HG03064 (cell line): Measurements from ENCODE around the gene FXR2.

Source experiments
- ATAC-seq: cut with Tn5 transposase; IDR thresholded peaks from one replicate; pipeline ENCODE4 v1.9.1; 2021; ENCODE audit warnings: low read depth; ENCODE audit not compliant: unreplicated experiment

Gene FXR2

DNA sequence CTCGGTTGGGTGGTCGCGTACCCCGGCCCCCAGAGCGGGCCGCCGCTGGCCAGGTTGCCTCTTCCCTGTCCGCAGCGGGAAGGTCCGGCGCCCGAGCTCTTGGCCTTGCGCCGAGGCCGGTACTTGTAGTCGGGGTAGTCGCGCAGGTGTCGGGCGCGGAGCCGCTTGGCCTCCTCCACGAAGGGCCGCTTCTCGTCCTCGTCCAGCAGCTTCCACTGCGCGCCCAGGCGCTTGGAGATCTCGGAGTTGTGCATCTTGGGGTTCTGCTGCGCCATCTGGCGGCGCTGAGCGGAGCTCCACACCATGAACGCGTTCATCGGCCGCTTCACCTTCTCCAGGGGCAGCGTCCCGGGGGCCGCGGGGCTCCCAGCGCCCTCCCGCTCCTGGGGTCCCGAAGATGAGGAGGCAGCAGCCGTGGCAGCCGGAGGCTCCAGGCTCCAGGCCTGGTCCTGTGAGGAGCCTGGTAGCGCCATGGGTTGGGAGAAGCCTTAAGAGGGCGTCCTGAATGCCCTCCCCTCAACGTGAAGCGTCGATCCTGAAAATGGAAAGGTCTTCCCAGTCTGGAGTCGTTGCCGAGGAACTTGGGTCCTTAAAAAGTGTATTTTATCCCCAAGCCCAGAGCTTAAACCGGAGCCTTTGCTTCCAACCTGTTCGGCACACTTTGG, 25.4 kb downstream of the FXR2 start:
- no peak for ATAC-seq

DNA sequence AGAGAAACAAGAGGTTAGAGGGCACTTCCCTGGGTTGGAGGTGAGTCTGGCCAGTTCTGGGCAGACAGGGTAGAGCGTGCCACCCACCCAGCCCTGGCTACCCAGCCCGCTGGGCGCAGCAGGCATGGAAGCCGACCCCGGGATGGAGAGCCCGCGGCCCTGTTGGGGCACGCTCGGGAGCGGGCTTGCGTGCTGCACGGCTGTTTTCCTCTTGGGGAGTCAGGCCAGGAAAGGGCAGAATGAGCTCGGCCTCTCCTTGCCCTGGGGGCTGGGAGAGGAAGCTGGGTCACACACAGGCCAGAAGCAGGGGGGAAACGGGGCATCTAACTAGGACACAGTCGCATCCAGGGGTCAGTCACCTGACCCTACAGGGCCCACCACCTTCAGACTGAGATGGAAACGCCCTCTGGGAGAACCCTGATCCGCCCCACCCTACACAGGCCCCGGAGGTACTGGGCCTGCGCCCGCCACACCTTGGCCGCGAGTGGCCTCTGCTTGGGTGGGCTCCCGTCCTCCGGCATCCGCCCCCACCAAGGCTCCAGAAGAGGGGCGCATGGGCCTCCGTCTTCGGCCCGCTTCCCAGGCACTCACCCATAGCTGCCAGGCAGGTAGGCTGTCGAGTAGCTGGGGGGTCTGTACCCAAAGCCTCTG, 26.0 kb downstream of the FXR2 start:
- ATAC-seq = no peak

DNA sequence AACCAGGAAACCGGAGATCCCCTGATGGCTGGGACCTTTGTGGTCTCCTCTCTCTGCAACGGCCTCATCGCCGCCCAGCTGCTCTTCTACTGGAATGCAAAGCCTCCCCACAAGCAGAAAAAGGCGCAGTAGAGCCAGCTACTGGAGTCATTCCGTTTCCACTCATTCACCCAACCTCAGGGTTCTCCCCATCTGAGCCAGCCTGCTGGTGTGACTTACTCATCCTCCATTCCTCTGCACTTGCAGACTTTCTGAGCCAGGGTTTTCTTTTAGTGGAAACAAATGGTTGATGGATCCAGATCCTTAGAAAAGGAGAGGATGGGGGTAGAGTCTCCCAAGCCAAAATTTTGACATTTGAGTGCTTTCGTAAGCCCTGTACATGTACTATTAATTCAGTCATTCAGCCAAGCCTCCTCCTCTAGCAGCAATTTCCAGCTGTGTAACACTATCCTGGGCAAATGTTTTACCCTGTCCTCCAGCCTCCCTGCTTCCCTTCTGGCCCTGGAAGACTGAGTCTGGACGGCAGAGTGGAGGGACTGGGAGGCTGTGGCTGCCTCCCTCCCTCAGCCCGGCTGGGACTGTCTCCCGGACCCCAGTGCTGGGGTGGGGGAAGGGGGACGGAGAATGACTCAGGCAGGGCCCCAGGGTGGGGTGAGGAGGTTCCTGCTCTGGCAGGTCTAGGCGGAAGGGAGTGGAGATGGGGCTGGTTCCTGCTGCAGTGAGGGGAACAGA, 27.1 kb downstream of the FXR2 start:
- ATAC-seq = no peak

DNA sequence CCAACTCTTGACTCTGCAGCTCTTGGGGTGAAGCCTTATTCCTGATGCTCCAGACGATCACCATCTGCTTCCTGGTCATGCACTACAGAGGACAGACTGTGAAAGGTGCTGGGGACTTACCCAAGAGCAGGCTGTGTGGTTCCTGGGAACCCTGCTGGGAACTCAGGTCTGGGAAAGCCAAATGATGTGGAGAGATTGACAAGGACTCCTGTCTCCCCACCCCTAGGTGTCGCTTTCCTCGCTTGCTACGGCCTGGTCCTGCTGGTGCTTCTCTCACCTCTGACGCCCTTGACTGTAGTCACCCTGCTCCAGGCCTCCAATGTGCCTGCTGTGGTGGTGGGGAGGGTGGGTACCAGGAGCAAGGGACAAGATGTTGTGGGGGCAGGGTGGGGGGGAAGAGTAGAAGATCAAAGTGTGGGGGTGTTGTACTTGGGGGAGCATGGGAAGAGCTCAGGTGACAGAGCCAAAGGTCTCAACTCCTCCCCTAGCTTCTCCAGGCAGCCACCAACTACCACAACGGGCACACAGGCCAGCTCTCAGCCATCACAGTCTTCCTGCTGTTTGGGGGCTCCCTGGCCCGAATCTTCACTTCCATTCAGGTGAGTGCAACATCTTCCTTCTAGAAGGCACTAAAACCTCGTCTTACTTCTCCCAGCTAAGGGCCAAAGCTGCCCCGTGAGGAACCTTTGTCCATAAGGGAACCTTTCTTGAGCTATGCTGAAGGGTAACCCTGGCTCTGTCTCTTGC, 27.9 kb downstream of the FXR2 start:
- ATAC-seq = no peak

DNA sequence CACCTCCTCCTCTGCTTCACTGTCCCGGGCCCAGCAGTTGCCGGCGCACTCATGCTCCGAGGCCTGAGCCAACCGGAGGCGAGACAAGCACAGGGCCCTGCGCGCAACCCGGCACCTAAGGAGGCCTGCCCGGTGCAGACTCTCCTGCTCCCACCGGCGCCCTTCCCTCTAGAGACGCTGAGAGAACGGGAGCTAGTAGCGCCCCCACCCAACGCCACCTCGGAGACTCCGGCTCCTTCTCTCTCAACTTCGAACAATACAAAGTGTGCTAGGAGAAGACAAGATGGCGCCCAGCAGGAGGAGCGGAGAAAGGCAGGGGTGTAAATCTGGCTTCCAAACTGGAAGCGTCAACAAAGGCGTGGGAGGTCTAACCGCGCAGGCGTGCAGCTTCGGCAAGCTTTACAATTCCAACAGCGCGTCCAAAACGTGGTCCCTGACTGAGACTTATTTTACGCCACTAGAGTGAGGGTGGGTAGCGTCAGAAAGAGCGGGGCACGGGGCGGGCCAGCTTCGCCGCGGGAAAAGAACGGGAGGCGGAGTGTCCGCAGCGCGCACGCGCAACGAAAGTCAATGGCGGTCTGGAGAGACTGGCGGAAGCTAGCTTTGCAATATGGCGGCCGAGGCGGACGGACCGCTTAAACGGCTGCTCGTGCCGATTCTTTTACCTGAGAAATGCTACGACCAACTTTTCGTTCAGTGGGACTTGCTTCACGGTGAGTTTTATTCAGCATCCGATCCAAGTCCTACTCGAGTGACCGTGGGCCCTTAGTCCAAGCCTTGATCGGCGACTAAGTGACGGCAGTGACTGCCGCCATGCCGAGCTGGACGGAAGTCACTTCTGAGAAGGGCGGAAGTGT, 31.2 kb downstream of the FXR2 start, which contains the start of gene MPDU1:
MPDU1 (plus strand) TSS at position 600 of the 857 bp plus-strand sequence; CDS start at position 611, 11 bp downstream.
- peak; percentile 53 for ATAC-seq

DNA sequence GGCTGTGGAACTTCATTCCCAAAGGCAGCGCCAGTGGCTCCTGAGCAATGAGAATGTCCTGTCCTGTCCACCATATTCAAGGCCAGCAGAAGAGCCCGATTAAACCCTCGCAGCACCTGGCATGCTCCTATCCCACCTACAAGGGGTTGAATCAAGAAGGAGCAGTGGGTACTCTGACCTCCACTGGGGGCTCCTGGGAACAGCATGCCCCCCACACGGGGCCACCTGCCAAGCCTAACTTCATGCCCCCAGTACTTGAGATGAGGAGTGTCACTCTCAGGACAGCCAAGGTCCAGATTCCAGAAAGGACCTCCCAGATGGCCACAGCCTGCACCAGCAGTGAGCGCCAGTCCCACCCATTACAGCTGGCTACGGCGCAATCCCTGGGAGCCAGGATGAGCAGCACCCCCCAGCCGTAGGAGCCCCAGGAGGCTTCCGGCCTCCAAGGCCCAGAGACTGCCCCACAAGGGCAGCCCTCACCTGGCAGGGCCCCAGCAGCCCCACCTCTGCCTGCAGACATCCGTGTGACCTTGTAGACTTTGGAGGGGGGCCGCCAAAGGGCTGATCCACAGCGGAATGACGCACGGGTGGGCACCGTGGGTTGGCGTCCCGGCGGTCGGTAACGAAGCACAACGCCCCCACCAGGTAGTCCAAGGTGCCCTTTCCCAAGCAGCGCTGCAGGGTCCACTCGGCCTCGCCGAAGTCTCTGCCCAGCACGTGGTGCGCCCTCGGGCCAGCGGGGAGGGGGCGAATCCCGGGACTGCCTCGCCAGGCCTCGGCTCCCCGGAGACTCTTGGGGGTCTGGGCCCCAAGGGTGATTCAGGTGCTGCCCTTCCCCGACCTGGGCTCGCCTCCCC, 32.1 kb downstream of the FXR2 start:
- ATAC-seq = no peak

DNA sequence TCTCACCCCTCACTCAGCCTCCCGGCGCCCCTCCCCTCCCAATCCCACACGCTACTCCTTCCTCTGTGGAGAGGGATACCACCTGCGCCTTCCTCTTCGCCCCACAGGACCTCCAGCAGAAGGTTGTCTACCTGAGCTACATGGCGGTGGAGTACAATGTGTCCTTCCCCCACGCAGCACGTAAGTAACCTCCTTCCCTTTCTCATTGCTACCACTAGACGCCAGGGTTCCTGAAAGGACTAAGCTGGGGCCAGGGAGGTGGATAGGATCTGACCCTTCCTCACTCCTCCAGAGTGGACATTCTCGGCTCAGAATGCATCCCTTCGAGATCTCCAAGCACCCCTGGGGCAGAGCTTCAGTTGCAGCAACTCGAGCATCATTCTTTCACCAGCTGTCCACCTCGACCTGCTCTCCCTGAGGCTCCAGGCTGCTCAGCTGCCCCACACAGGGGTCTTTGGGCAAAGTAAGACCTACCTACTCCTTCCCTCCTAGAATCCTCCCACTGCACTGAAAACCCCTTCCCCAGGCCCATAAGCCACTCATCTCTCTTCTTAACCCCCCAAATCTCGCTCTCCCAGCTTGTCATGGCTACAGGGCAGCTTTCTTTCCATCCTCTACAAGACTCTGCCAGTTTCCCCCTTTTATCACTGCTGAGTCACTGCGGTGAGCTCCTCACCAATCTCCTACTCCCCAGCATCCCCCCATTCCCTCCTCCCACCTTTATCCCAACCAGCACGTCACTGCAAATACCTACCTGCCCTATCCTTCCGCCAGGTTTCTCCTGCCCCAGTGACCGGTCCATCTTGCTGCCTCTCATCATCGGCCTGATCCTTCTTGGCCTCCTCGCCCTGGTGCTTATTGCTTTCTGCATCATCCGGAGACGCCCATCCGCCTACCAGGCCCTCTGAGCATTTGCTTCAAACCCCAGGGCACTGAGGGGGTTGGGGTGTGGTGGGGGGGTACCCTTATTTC, 33.8 kb downstream of the FXR2 start:
- ATAC-seq = no peak

DNA sequence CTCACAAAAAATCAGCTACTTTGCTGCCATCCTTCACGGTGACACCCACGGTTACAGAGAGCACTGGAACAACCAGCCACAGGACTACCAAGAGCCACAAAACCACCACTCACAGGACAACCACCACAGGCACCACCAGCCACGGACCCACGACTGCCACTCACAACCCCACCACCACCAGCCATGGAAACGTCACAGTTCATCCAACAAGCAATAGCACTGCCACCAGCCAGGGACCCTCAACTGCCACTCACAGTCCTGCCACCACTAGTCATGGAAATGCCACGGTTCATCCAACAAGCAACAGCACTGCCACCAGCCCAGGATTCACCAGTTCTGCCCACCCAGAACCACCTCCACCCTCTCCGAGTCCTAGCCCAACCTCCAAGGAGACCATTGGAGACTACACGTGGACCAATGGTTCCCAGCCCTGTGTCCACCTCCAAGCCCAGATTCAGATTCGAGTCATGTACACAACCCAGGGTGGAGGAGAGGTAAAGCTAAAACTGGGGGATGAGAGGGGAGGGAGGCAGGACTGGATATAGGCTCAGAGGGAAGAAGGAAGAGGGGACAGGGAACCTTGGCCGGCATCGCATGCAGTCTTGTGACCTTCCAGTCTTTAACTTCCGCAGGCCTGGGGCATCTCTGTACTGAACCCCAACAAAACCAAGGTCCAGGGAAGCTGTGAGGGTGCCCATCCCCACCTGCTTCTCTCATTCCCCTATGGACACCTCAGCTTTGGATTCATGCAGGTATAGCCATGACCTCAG, 34.7 kb downstream of the FXR2 start:
- ATAC-seq = no peak

DNA sequence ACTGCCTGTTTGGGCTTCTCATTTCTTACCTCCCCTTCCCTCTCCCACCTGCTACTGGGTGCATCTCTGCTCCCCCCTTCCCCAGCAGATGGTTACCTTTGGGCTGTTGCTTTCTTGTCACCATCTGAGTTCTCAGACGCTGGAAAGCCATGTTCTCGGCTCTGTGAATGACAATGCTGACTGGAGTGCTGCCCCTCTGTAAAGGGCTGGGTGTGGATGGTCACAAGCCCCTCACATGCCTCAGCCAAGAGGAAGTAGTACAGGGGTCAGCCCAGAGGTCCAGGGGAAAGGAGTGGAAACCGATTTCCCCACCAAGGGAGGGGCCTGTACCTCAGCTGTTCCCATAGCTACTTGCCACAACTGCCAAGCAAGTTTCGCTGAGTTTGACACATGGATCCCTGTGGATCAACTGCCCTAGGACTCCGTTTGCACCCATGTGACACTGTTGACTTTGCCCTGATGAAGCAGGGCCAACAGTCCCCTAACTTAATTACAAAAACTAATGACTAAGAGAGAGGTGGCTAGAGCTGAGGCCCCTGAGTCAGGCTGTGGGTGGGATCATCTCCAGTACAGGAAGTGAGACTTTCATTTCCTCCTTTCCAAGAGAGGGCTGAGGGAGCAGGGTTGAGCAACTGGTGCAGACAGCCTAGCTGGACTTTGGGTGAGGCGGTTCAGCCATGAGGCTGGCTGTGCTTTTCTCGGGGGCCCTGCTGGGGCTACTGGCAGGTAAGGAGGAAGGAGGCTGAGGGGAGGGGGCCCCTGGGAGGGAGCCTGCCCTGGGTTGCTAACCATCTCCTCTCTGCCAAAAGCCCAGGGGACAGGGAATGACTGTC, 35.5 kb downstream of the FXR2 start, which contains the start of gene CD68:
CD68 (plus strand) TSS at position 638 of the 833 bp plus-strand sequence; CDS start at position 678, 40 bp downstream.
- no peak for ATAC-seq

DNA sequence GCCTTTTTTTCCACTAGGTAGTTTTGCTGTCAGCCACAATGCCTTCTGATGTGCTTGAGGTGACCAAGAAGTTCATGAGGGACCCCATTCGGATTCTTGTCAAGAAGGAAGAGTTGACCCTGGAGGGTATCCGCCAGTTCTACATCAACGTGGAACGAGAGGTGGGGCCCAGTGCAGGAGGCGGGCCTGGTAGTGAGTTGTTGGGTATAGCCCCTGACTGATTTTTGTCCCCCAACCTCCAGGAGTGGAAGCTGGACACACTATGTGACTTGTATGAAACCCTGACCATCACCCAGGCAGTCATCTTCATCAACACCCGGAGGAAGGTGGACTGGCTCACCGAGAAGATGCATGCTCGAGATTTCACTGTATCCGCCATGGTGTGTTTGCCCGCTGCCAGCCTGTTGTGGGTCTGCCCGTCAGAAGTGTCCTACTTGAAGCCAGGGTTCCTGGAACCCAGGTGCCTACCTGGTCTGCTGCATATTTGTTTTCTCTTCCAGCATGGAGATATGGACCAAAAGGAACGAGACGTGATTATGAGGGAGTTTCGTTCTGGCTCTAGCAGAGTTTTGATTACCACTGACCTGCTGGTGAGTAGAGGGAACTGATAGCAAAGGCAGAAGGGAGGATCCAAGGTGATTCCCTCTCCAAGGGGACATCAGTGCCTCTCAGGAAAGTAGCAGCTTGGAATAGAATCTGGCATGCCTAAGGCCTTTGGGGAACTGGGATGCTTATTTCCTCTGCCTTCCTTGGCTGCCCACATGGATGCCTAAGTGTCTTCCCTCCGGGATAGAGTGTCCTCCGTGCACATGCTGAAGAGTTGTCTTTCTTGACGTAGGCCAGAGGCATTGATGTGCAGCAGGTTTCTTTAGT, 37.1 kb downstream of the FXR2 start:
- ATAC-seq = no peak

DNA sequence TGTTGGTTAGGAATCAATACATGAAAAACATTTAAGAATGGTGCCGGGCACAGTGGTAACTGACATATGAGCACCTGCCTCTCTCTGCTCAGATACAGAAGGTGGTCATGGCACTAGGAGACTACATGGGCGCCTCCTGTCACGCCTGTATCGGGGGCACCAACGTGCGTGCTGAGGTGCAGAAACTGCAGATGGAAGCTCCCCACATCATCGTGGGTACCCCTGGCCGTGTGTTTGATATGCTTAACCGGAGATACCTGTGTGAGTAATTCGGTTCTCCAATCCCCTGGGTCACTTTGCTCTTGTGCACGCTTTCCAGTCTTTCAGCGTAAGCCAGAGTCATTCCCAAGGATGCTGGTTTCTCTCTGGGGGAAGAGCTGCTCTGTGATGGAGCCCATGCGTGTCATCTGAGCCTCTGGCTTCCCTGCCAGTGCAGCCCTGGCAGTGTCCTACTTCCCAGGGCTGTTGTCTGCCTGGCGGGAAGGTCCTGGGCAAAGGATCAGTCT, 38.2 kb downstream of the FXR2 start:
- no peak for ATAC-seq

DNA sequence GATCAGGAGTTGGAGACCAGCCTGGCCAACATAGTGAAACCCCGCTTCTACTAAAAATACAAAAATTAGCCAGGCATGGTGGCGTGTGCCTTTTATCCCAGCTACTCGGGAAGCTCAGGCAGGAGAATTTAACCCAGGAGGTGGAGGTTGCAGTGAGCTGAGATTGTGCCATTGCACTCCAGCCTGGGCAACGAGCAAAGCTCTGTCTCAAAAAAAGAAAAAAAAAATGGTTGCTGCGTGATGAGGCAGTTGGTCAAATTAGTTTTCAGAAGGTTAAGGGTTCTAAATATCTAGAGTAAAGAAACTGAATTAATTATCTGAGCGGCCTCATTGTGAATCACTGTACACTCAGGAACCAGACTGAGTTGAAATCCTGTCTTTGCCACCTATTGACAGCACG, 38.7 kb downstream of the FXR2 start:
- ATAC-seq = no peak

DNA sequence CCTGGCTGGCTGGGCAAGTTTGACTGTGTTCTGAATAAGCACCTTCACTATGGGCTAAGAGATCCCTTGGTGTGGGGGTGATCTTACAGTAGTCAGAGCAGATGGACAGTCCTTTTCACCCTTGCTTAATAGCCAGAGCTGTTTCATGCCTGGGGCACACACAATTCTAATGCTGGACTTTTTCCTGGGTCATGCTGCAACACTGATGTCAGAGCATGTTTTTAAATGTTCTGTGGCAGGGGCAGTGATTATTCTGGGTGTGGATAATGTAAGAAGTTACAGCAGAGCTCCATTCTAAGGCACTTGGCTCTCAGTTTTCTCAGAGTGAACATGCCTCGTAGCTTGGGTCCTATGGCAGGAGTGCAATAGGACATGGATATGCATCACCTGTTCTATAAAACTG, 39.2 kb downstream of the FXR2 start:
- no peak for ATAC-seq

DNA sequence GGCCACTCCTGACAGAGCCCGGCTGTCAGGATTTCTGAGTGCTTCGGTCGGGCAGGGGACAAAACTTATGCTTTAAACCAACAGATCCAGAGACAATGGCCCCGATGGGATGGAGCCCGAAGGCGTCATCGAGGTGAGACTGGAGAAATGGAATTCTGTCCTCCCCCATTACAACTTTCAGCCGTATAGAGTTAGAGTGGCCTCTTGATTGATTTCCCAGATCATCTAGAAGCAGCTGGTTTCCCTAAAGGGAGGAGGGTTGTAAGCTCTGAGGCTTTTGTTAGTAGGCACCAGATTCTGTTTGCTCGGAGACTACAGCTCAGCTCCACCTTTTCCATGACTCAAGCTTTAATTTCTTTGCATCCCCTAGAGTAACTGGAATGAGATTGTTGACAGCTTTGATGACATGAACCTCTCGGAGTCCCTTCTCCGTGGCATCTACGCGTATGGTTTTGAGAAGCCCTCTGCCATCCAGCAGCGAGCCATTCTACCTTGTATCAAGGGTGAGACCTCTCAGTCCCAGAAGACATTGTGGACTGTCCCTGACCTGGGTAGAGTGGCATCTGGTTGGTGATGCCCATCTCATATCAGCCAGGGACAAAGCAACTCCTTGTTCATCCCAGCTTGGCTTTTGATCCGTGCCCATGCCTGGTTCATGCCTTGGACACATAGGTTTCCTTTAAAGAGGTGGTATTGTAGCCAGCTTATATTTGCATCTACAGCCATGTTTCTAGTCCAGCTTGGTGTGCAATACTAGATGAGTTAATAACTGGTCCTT, 40.3 kb downstream of the FXR2 start:
- no peak for ATAC-seq
